Trophoblast cell (in vitro differentiated cells and primary cell): ENCODE measurements around the gene GLDN.
A peak's percentile ranks its signal among the peaks of the same experiment; 100 is the strongest.

Experiments
- DNase-seq, 2 donors: peaks; one replicate each; pipeline ENCODE4 v3.0.0-alpha.2; 2016
- H2AFZ ChIP-seq: 2 replicates; pipeline ENCODE4 v1.6.1; 2013; ENCODE audit warnings: low read length, moderate library complexity, mild to moderate bottlenecking; ENCODE audit not compliant: insufficient read depth, poor library complexity
- H2AK5ac ChIP-seq: 2 replicates; pipeline ENCODE4 v1.6.1; 2013; ENCODE audit warnings: mild to moderate bottlenecking, low read length
- H2BK120ac ChIP-seq: 2 replicates; pipeline ENCODE4 v1.6.1; 2013; ENCODE audit warnings: low read length, mild to moderate bottlenecking, moderate library complexity; ENCODE audit not compliant: insufficient read depth, poor library complexity
- H2BK12ac ChIP-seq: 2 replicates; pipeline ENCODE4 v1.6.1; 2013; ENCODE audit warnings: mild to moderate bottlenecking, low read length, moderate library complexity
- H2BK5ac ChIP-seq: 2 replicates; pipeline ENCODE4 v1.6.1; 2013; ENCODE audit warnings: low read length, low read depth, moderate library complexity, mild to moderate bottlenecking; ENCODE audit not compliant: poor library complexity
- H3K14ac ChIP-seq: 2 replicates; pipeline ENCODE4 v1.6.1; 2013; ENCODE audit warnings: mild to moderate bottlenecking, low read length
- H3K18ac ChIP-seq: 2 replicates; pipeline ENCODE4 v1.6.1; 2013; ENCODE audit warnings: mild to moderate bottlenecking, low read length
- H3K23ac ChIP-seq: 2 replicates; pipeline ENCODE4 v1.6.1; 2013; ENCODE audit warnings: low read length
- H3K27ac ChIP-seq: 2 replicates; pipeline ENCODE4 v1.5.1; 2013; ENCODE audit warnings: low read depth, mild to moderate bottlenecking, inconsistent platforms, low read length, moderate library complexity
- H3K27me3 ChIP-seq: 2 replicates; pipeline ENCODE4 v1.6.1; 2013; ENCODE audit warnings: inconsistent platforms, mild to moderate bottlenecking, low read length, moderate library complexity; ENCODE audit not compliant: insufficient read depth
- H3K36me3 ChIP-seq, 2 experiments: 1 replicate in 1 of 2; 2 replicates in 1 of 2; pipeline ENCODE4 v1.6.1; 2013; ENCODE audit warnings: low read length in 2 of 2, mild to moderate bottlenecking in 2 of 2, moderate library complexity in 1 of 2; ENCODE audit not compliant: insufficient read depth in 2 of 2, control insufficient read depth in 1 of 2
- H3K4ac ChIP-seq: 2 replicates; pipeline ENCODE4 v1.6.1; 2013; ENCODE audit warnings: low read depth, mild to moderate bottlenecking, low read length, moderate library complexity
- H3K4me1 ChIP-seq, 2 experiments: 1 replicate in 1 of 2; 2 replicates in 1 of 2; pipeline ENCODE4 v1.6.1; 2013; ENCODE audit warnings: low read length in 2 of 2, mild to moderate bottlenecking in 2 of 2, moderate library complexity in 1 of 2; ENCODE audit not compliant: insufficient read depth in 2 of 2, control insufficient read depth in 1 of 2
- H3K4me2 ChIP-seq: 2 replicates; pipeline ENCODE4 v1.6.1; 2013; ENCODE audit warnings: inconsistent platforms, mild to moderate bottlenecking, low read length, moderate library complexity
- H3K4me3 ChIP-seq: 2 replicates; pipeline ENCODE4 v1.5.1; 2013; ENCODE audit warnings: mild to moderate bottlenecking, low read depth, low read length, inconsistent platforms
- H3K79me1 ChIP-seq: one replicate; pipeline ENCODE4 v1.6.1; 2013; ENCODE audit warnings: low read length
- H3K79me2 ChIP-seq: 2 replicates; pipeline ENCODE4 v1.6.1; 2013; ENCODE audit warnings: low read length, mild to moderate bottlenecking; ENCODE audit not compliant: control insufficient read depth, insufficient read depth, poor library complexity
- H3K9ac ChIP-seq: 2 replicates; pipeline ENCODE4 v1.6.1; 2013; ENCODE audit warnings: mild to moderate bottlenecking, low read length
- H3K9me3 ChIP-seq: 2 replicates; pipeline ENCODE4 v1.6.1; 2013; ENCODE audit warnings: low read depth, mild to moderate bottlenecking, control low read depth, inconsistent platforms, low read length; ENCODE audit not compliant: insufficient read depth
- H4K12ac ChIP-seq: 2 replicates; pipeline ENCODE4 v1.6.1; 2013; ENCODE audit warnings: low read depth, mild to moderate bottlenecking, low read length, moderate library complexity
- H4K8ac ChIP-seq: 2 replicates; pipeline ENCODE4 v1.6.1; 2013; ENCODE audit warnings: low read depth, mild to moderate bottlenecking, low read length, moderate library complexity
- H4K91ac ChIP-seq: one replicate; pipeline ENCODE4 v1.6.1; 2013; ENCODE audit warnings: low read depth, mild to moderate bottlenecking, low read length, moderate library complexity
- WGBS: extraction: QIAGEN DNeasy Blood & Tissue Kit; methylation state at CpG from one replicate; pipeline ENCODE4 v1.1.7; 2013; ENCODE audit warnings: missing lambda C conversion rate; ENCODE audit not compliant: insufficient read length, insufficient coverage; ENCODE audit errors: extremely low coverage; 5-methylcytosine and 5-hydroxymethylcytosine counted together

The GLDN gene

DNA sequence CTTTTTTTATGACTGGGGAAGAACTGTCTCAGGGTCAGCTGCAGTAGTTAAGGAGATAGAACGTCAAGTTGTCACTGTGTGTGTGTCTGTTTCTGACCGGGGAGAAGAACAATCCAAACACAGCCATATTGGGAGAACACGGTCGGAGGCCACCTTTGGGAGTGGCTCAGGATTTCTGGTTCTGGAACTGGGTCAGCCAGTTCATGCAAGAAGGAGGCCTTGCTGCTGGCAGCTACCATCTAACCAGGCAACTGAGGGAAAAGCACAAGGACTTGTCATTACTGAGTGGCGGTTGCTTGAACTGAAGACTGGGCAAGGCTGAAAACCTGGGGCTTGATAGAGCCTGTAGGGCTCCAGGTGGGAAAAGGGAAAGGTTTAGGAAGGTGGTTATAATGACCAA, 24.6 kb downstream of the GLDN start:
- Histone ChIP-seq H3K23ac (no peak overlapping the region), H2AFZ (no peak overlapping the region), H3K9ac (no peak overlapping the region)

DNA sequence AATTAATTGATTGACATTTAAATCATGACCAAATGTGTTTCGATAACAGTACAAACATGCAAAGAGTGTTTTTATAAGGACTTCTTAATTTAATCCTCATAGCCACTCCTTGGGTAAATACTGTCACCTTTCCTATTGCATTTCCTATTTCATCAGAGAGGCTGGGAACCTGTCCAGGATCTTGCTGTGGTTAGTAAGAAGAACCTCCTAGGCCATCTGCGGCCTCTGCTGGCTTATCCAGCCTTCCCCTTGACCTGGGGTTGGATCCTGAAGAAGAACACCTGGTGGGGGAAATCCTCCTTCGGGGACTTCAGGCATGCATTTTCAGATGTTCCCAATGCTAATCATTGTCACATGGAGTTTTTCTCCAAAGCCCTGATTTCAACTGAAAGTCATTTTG, 25.5 kb downstream of the GLDN start:
- no peak overlapping the region for H2AFZ ChIP-seq
- no peaks in the 10 kb centered on the region for H3K9me3 ChIP-seq
- H3K27ac ChIP-seq, result no peak overlapping the region
- H3K23ac ChIP-seq, result no peak overlapping the region
- H3K79me1 ChIP-seq, result peaks cover 1% of the 10 kb centered on the region
- no peak overlapping the region for H2BK12ac ChIP-seq
- no CpG with 5 or more reads among the region's 3 CpGs for WGBS
- no peak overlapping the region for H2AK5ac ChIP-seq
- no peak overlapping the region for H4K12ac ChIP-seq
- H4K91ac ChIP-seq, result no peak overlapping the region
- H3K4me2 ChIP-seq, result no peak overlapping the region
- H3K36me3 ChIP-seq, result no peaks in the 10 kb centered on the region
- peaks cover 1% of the 10 kb centered on the region for H3K79me2 ChIP-seq
- H3K4me1 ChIP-seq, result no peaks in the 10 kb centered on the region
- H4K8ac ChIP-seq, result no peak overlapping the region
- no peak overlapping the region for H3K4ac ChIP-seq
- no peak overlapping the region for H3K14ac ChIP-seq
- H3K27me3 ChIP-seq, result no peaks in the 10 kb centered on the region
- H2BK120ac ChIP-seq, result no peak overlapping the region
- DNase-seq, result no peak
- no peak overlapping the region for H3K18ac ChIP-seq
- H3K4me3 ChIP-seq, result no peak overlapping the region
- H3K9ac ChIP-seq, result no peak overlapping the region
- H2BK5ac ChIP-seq, result no peak overlapping the region

More for the DNA sequence above, 24.6 kb downstream of the GLDN start:
- Histone ChIP-seq H3K4me1 (no peaks in the 10 kb centered on the region), H3K27me3 (no peaks in the 10 kb centered on the region), H2BK12ac (no peak overlapping the region), H2BK120ac (no peak overlapping the region), H4K8ac (no peak overlapping the region), H3K36me3 (no peaks in the 10 kb centered on the region), H3K27ac (no peak overlapping the region), H3K4me2 (no peak overlapping the region), H3K79me2 (peaks cover 1% of the 10 kb centered on the region), H3K18ac (no peak overlapping the region), H3K79me1 (peaks cover 2% of the 10 kb centered on the region), H3K9me3 (no peaks in the 10 kb centered on the region), H2AK5ac (no peak overlapping the region), H3K14ac (no peak overlapping the region), H4K91ac (no peak overlapping the region), H3K4me3 (no peak overlapping the region), H3K4ac (no peak overlapping the region), H4K12ac (no peak overlapping the region), H2BK5ac (no peak overlapping the region)
- peak; percentile 38 to 69 for DNase-seq
- no CpG with 5 or more reads among the region's 5 CpGs for WGBS

DNA sequence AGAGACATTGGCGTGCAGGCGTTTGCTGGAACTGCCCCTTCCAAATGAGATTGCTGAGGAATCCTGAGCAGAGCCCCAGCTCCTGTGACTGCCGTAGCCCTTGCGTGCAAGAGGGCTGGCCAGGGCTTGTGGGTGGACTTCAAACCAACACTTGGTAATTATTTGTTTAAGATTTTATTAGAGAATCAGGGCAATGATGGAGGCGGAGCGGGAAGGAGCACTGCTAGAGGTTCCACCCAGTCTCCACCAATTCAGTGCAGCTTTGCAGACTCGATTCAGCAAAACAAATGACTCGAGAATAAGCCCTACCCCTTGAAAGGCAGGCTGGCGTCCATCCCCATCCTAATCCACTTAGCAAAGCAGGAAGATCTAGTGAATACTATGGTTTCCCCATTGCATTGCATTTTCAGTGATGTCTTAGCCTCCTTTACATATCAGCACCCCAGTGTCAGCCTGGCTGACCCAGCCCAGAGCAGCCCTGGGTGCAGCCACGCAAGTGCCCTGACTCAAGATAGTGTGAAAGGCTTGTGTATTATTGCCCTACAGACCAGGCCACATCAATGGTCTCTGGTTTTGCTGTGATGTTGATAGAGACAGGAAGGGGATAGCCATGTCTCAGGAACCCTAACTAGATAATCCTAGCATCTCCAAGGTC, 26.0 kb downstream of the GLDN start:
- H3K9ac ChIP-seq, result no peak overlapping the region
- no peak overlapping the region for H3K18ac ChIP-seq
- H3K23ac ChIP-seq, result no peak overlapping the region
- no peak overlapping the region for H2BK5ac ChIP-seq
- no peaks in the 10 kb centered on the region for H3K36me3 ChIP-seq
- no peaks in the 10 kb centered on the region for H3K79me1 ChIP-seq
- no peak overlapping the region for H3K4ac ChIP-seq
- H4K12ac ChIP-seq, result no peak overlapping the region
- H3K27ac ChIP-seq, result no peak overlapping the region
- DNase-seq, result no peak
- H3K4me3 ChIP-seq, result no peak overlapping the region
- no peak overlapping the region for H2BK12ac ChIP-seq
- H2AFZ ChIP-seq, result no peak overlapping the region
- H4K8ac ChIP-seq, result no peak overlapping the region
- H2BK120ac ChIP-seq, result no peak overlapping the region
- H3K4me1 ChIP-seq, result no peaks in the 10 kb centered on the region
- no peaks in the 10 kb centered on the region for H3K9me3 ChIP-seq
- no peaks in the 10 kb centered on the region for H3K27me3 ChIP-seq
- H3K4me2 ChIP-seq, result no peak overlapping the region
- H3K79me2 ChIP-seq, result no peaks in the 10 kb centered on the region
- no peak overlapping the region for H3K14ac ChIP-seq
- H4K91ac ChIP-seq, result no peak overlapping the region
- no CpG with 5 or more reads among the region's 10 CpGs for WGBS
- H2AK5ac ChIP-seq, result no peak overlapping the region

DNA sequence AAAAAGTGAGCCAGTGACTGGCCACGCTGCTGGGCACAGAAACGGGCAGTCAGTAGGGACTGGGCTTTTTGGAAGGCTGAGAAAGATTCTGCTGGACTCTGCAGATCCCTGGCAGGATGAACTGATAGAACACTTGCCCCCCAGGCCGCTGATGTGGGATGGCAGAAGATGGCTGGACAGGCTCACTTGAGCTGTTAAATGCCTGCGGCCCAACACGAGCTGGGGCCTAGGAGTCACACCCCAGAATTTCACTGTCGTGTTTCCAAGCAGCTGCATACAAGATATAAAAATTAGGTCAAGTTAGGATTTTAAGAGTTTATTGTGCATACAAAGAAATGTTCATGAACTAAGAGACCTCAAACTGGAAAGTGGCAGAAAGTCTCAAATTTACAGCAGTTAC, 26.9 kb downstream of the GLDN start:
- H2BK12ac ChIP-seq, result peak overlapping the region; percentile 32
- H3K79me2 ChIP-seq, result no peaks in the 10 kb centered on the region
- H3K27me3 ChIP-seq, result no peaks in the 10 kb centered on the region
- H3K4me2 ChIP-seq, result no peak overlapping the region
- H3K4me1 ChIP-seq, result no peaks in the 10 kb centered on the region
- no peaks in the 10 kb centered on the region for H3K36me3 ChIP-seq
- no peak overlapping the region for H4K8ac ChIP-seq
- no peak overlapping the region for H3K4me3 ChIP-seq
- no peaks in the 10 kb centered on the region for H3K9me3 ChIP-seq
- DNase-seq, result no peak
- H3K27ac ChIP-seq, result no peak overlapping the region
- H3K18ac ChIP-seq, result no peak overlapping the region
- no peak overlapping the region for H3K23ac ChIP-seq
- no peak overlapping the region for H2AFZ ChIP-seq
- no peak overlapping the region for H3K14ac ChIP-seq
- H3K9ac ChIP-seq, result no peak overlapping the region
- H3K4ac ChIP-seq, result no peak overlapping the region
- H2BK120ac ChIP-seq, result no peak overlapping the region
- no peak overlapping the region for H4K12ac ChIP-seq
- H4K91ac ChIP-seq, result no peak overlapping the region
- no peaks in the 10 kb centered on the region for H3K79me1 ChIP-seq
- no CpG with 5 or more reads among the region's 6 CpGs for WGBS
- H2AK5ac ChIP-seq, result no peak overlapping the region
- H2BK5ac ChIP-seq, result no peak overlapping the region
